HCEC 1CT (cell line): ENCODE data around the gene TLE1.
A peak's percentile ranks its signal among the peaks of the same experiment; 100 is the strongest.
"Not testable (repeated sequence)": the region's sequence is repeated elsewhere in the genome, so short reads cannot be mapped to it uniquely, and the experiment has no call there.

Experiments used
- DNase-seq: peaks from one replicate; pipeline ENCODE4 v3.0.0-alpha.2; 2017

Gene TLE1

GRCh38 chr9:81689343-81690175 lies at the start of gene TLE1:
Gene TLE1, minus strand, starts transcription at chr9:81689547. Its CDS starts 1,307 bp downstream, at chr9:81688240.
- DNase-seq: peak; percentile 100

GRCh38 chr9:81737871-81738507 lies 48.6 kb upstream of the TLE1 start:
- DNase-seq: peak; percentile 90

- DNase-seq: not testable (repeated sequence)
Measured at GRCh38 chr9:81730498-81730897, 41.2 kb upstream of the TLE1 start.

GRCh38 chr9:81729135-81729534 lies 39.8 kb upstream of the TLE1 start:
- no peak for DNase-seq

GRCh38 chr9:81724242-81724889 lies 35.0 kb upstream of the TLE1 start:
- DNase-seq: no peak

- no peak for DNase-seq
Measured at GRCh38 chr9:81722277-81722676, 32.9 kb upstream of the TLE1 start.

GRCh38 chr9:81720450-81721086 lies 31.2 kb upstream of the TLE1 start:
- no peak for DNase-seq

- DNase-seq: no peak
Measured at GRCh38 chr9:81719972-81720371, 30.6 kb upstream of the TLE1 start.

GRCh38 chr9:81718244-81718643 lies 28.9 kb upstream of the TLE1 start:
- no peak for DNase-seq

GRCh38 chr9:81717747-81718077 lies 28.4 kb upstream of the TLE1 start:
- DNase-seq: no peak

- DNase-seq: no peak
Measured at GRCh38 chr9:81717061-81717746, 27.9 kb upstream of the TLE1 start.

- DNase-seq: peak; percentile 7
Measured at GRCh38 chr9:81716409-81716808, 27.1 kb upstream of the TLE1 start.

- no peak for DNase-seq
Measured at GRCh38 chr9:81705578-81705977, 16.2 kb upstream of the TLE1 start.

GRCh38 chr9:81694541-81694940 lies 5.2 kb upstream of the TLE1 start:
- DNase-seq: no peak

- no peak for DNase-seq
Measured at GRCh38 chr9:81693671-81694378, 4.5 kb upstream of the TLE1 start.

- peak; percentile 18 for DNase-seq
Measured at GRCh38 chr9:81690251-81690851, 1.0 kb upstream of the TLE1 start.

- DNase-seq: not testable (repeated sequence)
Measured at GRCh38 chr9:81689093-81689342, 329 bp downstream of the TLE1 start.

GRCh38 chr9:81688262-81689092 lies 870 bp downstream of the TLE1 start:
- DNase-seq: peak; percentile 34

- DNase-seq: peak; percentile 24
Measured at GRCh38 chr9:81687521-81688261, 1.7 kb downstream of the TLE1 start.
